NCI-H1694 treated with DMSO at 0.1 percent for 48 hours (cell line): Measurements from ENCODE around the gene LENG1.

Experiments
- DNase-seq: peaks from one replicate; lab custom pipeline; 2025; lab: John Stamatoyannopoulos, UW

LENG1 gene

DNA sequence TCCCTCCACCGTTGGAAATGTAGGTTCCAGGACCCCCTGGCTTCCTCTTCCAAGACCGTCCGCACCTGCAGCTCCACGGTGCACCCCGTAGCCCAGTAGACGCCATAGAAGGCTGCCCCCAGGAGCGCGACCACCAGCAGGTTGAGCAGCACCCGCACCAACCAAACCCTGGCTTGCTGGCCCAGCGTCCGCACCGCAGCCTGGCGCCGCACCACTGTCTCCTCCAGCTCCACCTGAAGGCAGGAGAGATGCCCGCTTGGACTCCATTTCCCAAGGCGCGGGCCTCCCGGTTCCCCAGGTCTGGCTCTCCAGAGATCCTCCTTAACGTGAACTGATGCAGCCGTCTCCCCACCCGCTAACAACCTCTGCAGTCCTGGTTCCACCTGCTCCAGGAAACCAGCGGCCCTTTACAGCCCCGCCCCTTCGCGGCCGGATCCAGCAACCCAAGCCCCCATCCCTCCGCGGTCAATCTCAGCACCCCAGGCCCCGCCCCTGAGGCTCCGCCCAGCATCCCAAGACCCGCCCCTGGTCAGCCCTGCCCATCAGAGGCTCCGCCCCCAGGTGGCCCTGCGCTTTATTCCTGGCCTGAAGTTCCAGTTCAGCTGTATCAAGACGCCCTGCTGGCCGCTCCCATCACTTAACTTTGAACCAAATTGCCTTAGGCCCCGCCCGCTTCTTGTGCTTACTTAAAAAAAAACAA is 5.0 kb upstream of the LENG1 start:
- no peak for DNase-seq

DNA sequence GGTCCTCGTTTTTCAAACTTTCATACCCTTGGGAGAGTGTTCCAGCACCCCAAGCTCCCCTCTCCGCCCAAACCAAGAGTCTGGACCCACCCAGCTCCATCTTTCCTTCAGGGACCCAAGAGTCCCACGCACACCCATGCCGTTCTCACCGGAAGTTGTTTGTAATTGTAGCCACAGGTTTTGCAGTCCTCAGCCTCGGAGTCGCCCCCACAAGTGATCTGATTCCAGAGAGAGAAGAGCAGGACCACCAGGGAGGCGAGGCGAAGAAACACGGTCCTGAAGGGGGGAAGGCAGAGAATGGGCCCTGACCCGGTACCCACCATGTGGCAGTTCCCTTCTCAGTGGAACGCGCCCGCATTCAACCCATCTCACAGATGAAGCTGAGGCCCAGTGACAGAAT is 3.4 kb upstream of the LENG1 start:
- no peak for DNase-seq

DNA sequence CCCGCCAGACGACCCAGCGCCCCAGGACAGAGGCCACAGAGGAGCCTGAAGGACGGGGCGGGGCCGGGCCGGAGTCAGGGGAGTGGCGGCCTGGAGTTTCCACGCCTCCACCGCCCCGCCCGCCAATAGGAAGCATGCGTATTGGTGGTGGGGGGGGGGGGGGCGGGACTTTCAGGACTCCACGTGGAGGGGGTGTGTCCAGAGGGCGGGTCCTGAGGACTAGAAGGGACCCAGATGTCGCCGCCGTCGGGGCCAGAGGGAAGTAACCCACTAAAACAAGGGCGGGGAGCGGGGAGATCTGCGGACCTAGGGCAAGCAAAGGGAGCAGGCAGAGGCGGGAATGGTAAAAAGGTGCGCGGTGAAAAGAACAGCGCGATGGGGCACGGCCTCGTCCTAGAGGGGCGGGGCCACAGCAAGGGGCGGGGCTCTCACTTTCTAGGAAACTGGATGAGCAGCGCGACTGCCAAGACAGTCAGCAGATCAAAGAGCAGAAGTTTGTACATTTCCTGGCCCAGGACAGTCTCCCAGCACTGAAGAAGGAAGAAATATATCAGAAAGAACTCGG is 2.8 kb upstream of the LENG1 start:
- DNase-seq, result peak; percentile 4

DNA sequence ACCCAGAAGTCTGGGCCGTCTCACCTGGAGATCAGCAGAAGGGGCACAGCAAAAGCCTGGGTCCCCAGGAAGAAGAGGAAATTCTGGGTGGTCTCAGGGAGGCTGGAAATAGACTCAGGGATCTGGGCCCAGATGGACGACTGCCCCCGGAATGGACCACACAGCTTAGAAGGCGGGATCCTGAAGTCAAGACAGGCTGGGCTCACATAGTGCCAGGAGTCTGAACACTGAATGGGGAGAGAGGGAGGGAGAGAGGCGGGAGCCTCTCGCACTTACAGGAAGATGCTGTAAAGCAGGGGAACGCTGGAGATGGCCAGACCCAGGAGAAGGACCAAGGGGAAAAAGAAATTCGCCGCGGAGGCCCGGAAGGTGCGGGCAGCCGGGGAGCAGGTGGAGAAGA is 1.3 kb upstream of the LENG1 start:
- no peak for DNase-seq

DNA sequence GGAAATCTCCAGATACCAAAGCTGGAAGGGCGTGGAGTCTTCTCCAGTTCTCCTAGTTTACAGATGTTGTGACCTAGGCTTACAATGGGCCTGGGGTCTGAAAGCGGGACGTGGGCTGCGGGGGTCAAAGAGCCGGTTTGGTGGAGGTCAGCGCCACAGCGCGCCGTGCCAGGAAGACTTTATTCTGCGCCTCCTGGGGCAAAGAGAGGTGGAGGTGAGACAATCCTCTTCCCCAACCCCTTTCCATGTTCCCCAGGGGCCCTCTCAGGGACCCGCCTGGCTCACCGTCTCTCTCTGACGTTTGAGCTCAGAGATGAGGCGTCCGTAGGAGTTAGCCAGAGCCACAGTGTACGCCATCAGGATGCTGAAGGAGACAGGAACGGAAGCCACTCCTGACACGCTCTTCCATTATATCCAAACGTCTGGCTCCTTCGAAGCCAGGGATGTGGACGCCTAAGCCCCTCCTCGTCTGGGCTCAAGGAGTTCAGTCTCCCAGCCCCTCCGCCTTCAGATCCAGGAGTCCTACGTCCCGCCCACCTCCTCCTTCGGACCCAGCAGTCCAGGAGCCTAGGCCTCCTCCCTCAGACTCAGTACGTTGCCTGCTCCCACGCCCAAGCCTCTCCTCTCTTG is 776 bp upstream of the LENG1 start:
- no peak for DNase-seq

DNA sequence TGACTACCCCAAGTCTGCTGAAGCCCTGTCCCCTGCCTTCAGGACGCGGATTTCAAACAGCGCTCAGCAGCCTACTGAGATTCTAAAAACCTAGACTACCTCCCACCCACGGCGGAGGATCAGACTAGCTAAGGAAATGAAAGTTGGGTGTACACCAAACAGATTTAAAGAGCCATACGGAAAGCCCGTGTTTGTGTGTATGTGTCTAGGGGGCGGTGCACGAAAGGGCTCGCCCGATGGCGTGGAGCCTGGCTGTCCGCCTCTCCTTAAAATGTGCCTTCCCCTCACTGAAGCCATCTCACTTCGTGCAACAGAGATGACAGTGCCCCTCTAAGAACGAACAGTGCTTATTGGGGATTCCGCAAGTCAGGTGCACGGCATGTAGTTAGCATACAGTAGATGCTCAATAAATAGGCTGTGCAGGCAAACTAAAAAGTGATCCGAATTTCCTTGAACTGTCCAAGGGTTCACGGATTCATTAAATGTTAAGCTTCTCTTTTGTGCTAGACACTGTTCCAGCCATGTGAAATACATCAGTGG is 639 bp downstream of the LENG1 start:
- no peak for DNase-seq

DNA sequence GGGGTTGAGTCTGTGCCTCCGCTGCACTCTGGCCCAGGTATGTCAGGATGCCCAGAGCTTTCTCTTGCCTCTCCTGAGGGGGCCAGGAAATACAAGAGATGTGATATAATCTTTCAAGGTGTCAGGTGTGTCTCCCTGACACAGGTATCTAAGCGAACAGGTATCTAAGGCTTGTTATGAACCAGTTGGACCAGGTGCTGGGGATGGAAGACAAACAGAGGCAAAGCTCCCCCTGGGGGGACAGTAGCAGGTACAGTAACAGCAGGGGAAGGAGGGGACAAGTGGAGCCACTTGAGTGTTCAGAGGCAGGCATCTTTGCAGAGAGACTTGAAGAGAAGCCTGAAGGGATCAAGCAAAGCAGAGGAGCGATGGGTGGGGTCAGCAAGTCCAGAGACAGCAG is 2.6 kb downstream of the LENG1 start:
- DNase-seq, result no peak

DNA sequence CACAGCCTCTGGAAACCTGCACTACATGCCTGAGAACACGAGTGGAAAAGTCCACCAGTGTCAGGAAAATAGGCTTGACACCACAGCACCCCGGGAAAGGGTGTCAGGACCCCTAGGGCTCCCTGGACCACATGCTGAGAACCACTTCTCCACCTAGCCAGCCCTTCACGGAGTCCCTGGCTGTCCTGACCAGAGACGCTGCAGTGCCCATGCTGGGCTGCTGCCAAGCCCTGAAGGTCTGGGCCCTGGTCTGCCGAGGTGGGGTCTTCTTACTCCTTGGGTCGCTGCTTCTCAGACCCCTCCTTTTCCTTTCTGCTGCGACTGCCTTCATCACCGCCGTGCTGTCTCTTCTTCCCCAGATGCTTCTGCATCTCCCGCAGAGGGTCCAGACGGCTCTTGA is 3.0 kb downstream of the LENG1 start:
- no peak for DNase-seq

DNA sequence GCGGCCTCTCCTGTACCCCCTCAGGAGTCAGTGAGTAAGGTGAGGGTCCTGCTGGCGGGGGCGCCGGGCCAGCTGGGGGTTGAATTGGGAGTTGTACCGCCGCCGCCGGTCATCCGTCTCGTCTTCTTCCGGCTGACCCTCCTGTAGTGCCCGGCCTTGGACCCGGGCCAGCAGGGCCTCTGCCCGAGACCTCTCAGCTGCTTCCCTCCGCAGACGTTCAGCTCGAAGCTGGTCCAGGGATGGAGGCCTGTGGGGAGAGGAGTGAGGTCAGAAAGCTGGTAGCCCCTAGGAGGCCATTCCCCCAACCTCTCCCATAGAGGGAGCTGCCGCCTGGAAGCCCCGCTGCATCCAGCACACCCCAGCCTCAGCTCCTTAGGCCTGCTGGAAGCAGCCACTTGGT is 3.8 kb downstream of the LENG1 start:
- no peak for DNase-seq

DNA sequence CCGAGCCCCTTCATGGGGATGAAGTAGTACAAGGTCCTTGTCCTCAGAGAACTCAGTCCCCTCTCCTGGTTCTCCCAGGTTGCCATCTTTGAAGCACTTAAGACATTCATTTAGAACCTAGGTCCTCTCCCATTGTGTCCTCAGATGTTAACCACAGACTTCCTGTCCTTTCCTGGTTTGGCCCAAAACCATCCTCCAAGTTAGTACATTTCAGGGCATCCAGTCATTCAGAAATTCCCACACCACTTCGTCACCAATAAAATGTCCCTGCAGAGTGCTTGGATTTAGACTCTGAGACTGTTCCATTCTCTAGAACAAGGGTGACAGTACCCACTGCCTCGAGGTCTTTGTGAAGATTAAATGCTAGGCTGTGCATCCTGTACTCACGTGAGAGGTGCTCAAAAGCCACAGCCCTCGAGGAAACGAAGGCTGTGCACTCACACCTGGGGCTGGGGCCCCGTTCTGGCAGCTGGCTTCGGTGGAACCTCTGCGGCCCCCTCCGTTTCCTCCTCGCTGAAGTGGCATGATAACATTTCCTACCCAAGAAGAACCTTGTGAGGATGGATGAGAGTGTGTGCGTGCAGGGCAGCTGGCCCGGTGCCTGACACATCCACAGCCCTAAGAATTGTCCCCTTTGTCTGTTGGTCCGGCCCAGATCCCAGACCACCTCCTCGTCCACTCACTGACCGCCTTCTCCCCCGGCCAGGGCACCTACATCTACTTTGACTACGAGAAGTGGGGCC is 4.7 kb downstream of the LENG1 start:
- DNase-seq, result no peak

DNA sequence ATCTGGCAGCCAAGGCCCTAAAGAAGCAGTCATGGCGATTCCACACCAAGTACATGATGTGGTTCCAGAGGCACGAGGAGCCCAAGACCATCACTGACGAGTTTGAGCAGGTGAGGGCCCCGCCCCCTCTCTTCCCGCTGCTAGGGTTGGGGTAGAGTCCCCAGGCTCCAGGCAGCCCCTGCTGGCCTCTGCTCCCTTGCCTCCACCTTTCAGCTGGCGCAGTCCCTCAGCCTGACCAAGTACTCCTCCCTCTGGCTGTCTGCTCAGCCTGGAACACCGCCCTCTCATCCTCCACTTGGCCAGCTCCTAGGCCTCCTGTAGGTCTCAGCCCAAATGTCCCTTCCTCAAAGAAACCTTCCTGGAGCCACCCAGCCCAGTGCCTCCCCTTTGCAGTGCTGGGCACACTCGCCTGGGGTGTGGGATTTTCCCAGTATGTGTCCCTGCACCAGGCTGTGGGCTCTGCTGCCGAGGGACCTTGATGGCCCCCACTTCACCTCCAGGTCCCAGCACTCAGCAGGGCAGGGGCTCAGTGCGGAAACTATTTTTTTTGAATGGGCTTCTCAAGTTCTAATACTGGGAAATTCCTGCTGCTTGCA is 5.7 kb downstream of the LENG1 start:
- DNase-seq, result no peak

DNA sequence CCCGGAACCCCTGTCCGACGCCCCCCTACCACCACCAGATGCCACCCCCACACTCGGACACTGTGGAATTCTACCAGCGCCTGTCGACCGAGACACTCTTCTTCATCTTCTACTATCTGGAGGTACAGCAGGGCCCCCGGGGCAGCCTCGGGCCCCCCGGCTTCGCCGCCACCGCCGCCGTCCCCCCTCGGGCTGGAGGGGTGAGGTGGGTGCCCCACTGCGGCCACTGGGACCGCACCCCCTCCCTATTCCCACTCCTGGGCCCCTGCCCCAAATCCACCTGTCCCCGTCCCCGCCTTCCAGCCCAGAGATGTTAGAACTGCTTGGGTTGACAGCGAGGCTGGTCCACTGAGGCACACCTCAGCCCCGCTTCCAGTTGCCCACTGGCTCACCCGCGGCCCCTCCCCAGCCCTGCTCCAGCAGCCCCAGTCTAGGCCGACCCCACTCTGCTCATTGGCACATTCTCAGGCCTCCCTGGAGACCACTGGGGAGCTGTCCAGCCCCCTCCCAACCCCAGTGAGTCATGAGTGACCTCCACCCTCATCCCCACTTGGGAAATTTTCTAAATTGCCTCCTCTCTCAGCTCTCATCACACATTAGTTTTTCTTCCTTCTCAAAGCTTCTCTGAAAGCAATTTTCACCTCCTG is 6.5 kb downstream of the LENG1 start:
- DNase-seq, result no peak

DNA sequence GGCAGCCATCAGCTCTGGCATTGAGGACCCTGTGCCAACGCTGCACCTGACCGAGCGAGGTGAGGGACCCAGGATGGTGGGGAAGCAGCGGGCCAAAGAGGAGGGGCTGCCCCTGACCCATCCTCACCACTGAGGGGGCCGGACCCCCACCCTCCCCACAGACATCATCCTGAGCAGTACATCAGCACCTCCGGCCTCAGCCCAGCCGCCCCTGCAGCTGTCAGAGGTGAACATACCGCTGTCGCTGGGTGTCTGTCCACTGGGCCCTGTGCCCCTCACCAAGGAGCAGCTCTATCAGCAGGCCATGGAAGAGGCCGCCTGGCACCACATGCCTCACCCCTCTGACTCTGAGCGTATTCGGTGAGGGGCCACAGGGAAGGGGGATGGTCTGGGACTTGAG is 7.3 kb downstream of the LENG1 start:
- DNase-seq, result no peak

DNA sequence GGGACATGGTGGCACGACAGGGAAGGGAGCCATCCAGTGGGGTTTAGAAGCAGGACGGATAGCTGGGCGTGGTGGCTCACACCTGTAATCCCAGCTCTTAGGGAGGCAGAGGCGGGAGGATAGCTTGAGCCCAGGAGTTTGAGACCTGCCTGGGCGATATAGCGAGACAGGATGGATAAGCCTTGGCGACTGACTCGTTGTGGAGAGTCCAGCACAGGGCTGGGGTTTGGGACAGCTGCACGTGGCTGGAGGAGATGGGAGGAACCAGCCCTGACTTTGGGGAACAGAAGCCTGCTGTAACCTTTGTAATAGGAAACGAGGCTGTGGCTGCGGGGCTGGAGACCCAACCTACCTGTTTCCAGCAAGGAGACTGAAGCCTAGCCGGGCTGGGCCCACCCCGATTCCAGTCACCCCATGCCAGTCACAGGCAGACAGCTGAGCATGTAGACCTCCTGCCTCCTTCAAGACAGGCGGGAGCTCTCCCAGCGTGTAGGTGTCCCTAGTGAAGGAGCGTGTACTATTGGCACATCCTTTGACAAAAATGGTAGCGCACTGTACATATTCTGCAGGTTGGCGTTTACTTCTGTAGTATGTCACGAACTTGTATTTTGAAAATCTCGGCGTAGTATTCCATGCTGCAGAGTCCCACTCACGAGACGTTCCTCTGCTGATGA is 8.0 kb downstream of the LENG1 start:
- no peak for DNase-seq

DNA sequence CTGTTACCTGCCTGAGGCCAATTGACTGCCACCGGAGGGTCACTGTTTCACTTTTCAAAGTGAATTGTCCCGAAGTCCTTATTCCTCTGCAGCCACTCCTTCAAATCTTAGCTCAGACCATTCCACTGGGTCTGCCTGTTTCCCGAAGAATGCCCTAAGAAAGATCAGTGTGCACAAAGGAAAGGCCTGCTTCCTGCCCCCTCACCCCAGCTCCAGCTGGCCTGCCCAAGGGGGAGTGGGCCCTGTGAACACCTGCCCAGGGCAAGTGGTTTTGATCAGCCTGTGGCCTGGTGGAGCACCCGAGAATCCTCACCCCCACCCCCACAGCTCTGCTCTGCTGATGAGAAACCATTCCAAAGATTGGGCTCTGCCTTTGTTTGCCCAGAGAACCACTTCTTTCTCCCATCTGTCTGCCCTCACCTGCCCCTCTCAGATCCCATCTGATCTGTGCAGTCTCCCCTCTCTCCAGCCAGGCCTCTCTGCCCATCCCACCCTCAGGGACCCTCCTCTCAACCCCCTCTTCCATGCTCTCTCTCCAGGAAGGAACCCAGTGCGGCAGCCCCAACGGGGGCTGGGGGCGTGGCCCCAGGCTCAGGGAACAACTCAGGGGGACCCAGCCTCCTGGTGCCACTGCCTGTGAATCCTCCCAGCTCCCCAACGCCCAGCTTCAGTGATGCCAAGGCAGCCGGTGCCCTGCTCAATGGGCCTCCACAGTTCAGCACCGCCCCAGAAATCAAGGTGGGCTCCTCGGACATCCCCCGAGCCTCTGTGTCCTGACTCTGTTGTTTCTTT is 10.3 kb downstream of the LENG1 start:
- no peak for DNase-seq

DNA sequence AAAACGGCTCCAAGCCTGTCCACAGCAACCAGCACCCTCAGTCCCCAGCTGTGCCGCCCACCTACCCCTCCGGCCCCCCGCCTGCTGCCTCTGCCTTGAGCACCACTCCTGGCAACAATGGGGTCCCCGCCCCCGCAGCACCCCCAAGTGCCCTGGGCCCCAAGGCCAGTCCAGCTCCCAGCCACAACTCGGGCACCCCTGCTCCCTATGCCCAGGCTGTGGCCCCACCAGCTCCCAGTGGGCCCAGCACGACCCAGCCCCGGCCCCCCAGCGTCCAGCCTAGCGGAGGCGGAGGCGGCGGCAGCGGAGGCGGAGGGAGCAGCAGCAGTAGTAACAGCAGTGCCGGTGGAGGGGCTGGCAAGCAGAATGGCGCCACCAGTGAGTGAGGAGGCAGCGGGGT is 11.4 kb downstream of the LENG1 start:
- DNase-seq, result no peak

DNA sequence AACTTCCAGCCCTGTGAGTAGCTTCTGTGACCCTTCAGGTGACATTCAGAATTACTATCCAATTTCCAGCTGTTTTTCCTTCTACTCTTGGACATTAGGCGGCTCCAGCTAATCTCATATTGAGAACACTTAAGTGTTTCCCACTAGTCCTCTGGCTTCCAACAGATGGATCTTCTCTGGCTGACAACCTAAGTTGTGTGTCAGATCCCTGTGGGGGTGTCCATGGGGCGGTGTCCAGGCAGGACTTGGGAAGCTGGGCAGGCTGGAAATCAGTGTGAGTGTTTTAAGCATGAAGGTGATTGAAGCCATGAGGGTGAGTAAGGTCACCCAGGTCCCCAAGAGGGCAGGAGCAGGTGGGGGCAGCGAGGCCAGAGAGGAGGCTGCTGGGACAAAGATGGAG is 11.8 kb downstream of the LENG1 start:
- no peak for DNase-seq

DNA sequence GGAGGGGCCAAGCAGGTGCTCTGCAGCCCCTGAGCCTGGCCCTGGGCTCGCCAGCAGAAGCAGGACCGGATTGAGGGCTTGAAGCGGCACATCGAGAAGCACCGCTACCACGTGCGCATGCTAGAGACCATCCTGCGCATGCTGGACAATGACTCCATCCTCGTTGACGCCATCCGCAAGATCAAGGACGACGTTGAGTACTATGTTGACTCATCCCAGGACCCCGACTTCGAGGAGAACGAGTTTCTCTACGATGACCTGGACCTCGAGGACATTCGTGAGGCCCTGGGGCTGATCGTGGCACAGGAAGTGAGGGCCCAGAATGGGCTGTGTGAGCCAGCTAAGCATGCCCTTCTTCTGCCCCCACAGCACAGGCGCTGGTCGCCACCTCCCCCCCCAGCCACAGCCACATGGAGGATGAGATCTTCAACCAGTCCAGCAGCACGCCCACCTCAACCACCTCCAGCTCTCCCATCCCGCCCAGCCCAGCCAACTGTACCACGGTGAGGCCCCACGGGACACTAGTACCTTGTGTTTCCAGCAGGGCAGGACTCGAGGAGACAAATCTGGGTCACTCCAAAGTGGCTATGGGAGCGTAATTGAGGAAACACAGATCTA is 13.9 kb downstream of the LENG1 start:
- no peak for DNase-seq

DNA sequence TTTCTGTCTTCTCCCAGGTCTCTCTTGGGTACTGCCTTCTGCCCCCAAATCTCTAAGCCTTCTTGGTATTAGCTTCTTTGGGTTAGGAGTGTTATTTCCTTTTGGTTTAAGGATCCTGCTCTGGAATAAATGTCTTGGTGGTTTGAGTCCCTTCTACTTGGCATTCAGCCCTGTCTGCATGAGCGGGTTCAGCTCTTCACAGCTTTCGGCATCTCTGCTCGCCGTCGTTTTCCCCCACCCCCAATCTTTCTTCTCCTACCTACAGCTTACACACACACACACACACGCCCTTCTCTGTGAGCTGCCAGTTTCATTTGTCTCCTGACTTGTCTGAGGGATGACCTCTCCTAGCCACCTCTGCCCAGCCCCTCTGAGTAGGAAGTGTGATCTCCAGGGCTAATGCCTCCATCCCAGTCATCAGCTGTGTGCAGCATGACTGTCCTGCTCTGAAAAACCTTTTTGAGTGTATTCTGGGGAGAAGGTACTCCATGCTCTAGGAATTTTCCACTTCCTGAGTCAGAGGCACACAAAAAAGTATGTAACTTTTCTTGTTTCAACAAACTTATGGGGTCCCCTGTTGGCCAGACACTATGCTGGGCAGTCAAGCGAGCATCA is 17.2 kb downstream of the LENG1 start:
- no peak for DNase-seq

DNA sequence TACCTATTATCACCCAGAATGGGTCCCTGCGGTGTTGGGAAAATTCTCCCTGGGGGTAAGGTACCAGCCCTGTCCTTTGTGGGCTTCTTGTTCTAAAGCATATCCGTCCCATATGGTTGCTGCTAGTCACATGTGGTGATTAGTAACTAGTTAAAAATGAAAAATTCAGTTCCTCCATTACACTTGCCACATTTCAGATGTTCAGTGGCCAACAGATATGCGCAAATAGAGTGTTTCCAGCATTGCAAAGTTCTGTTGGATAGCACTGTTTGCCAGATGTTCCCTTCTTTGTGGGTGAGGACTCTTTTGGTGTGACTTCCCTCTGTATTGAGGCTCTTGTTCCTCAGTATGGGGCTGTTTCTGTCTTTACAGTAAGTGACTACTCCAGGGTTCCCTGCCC is 18.2 kb downstream of the LENG1 start:
- DNase-seq, result no peak
